GM10847 (cell line): Measurements from ENCODE around the gene MYO7B.

Experiments used
- POLR2A ChIP-seq: IDR thresholded peaks from 2 replicates; pipeline ENCODE4 v1.6.1; 2011; ENCODE audit not compliant: insufficient read length; ENCODE audit errors: extremely low read depth

Gene MYO7B

DNA sequence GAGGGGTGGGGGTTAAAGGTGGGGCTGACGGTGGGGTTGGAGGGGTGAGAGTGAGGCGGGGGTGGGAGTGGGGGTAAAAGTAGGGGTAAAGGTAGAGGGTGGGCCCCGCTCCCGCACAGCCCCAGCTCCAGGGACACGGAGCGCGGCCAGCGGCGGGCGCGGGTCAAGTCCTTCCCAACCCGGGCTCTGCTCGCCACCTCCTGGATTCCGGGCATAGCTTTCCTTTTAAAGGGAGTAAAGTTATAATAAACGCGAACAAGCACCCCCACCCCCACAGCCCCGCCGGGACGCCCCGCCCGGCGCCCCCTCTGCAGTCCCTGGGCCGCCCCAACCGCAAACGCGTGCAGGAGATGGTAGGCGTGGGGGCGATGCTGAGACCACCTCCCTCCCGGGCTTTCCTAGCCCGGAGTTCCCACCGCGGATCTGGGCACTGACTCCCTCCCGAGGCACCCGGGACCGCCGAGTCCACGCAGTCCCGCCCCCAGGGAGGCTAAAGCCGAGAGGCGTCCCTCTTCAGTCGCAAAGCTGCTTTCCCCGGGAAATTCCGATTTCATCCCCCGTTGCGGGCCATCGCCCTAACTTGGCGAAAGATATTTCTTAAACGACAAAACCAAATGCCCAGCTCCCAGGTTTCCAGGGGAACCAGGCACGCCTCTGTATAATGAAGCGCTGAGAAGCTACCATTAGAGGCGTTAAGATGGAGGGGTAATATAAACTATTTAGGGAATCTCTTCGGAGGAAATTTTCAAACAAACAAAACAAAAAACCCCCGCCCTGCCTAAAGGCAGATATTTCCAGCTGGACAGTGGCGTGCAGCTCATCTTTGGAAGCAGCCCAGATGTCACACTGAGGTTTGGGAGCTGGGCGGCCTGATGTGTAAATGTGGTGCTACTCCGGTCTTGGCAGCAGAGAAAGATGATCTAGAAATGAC lies 140.1 kb downstream of the MYO7B start, which contains the start of gene LIMS2:
TSS of gene LIMS2 (minus strand) at position 200 of the 931 bp plus-strand sequence. CDS start 506 bp downstream, outside the sequence.
- no peak for TF ChIP-seq POLR2A

DNA sequence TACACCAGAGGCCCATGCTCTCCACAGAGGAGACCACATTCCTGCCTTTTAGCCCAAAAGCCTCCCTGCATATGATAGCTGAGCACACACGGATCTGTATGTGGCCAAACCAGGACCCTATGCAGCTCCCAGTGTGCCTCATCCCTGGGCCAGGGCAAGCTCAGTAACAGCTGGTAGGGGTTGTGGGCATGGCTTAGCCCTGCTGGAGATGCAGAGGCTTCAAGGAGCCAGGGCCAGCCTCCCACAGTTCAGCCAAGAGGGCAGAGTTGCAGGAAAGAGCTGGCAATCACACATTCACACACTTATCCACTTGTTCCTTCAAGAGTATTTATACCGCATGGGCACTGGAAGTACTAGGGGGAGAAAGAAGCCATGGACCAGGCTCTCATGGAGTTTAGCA lies 141.4 kb downstream of the MYO7B start:
- no peak for TF ChIP-seq POLR2A

DNA sequence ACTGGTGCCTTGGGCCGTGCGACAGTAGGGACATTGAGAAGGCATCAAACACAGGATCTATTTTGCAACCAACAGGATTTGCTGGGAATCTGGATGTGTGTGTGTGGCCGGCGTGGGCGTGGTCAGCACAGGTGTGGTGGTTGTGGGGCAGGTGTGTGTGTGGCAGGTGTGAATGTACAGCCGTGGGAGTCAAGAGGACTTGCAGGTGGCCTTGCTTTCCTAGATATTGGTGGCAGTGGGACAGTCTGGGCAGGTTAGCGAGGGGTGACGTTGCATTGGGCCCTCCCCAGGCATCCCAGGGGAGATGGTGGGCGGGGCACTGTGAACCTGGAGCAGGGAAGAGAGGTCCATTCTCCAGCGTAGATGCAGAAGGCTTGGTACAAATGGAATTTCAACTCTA lies 143.0 kb downstream of the MYO7B start:
- no peak for TF ChIP-seq POLR2A

DNA sequence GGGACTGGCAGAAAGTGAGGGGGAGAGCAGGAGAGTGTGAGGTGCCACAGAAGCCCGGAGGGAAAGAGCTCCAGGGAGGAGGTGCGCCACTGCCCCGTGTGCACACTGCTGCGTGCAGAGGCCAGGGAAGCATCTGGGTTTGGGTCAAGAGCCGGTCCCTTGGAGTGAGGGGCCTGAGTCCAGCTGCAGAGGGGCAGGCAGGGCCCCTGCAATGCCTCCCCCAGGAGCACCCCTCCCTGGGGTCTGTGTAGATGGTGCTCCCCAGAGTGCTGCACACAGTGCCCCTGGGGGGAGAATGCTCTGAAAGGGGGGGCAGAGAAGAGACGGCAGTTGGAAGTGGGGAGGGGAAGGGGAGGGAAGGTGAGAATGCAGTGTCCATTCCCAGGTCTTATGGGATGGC lies 143.5 kb downstream of the MYO7B start:
- TF ChIP-seq POLR2A: no peak

DNA sequence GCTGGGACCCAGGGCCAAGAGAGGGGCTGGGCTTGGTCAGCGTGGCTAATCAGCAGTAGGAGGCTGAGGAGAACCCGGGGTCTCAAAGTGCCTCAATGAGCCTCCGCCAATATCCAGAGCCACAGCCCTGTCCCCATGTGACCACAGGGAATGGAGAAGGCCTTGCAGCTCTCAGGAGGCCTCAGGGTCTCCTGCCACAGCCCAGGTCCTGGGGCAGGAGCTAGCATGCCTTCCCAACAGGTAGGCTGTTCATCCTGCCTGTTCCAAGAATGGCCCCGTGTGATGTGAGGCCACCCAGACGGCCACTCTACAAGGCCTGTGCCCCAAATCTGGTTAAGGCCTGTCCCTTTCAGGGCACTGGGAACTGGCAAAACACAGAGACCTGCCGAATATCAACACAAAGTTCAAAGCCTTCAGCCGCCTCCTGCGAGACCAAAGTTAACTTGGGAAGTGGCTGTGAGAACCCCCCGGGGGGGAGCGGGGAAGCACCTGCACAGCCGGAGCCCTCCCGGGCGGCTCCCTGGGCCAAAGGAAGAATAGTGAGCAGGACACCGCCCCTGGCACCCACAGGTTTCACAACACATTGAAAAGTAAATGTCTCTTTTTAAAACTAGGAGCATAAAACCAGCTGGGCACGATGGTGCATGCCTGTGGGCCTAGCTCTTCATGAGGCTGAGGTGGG lies 144.3 kb downstream of the MYO7B start:
- TF ChIP-seq POLR2A: no peak

DNA sequence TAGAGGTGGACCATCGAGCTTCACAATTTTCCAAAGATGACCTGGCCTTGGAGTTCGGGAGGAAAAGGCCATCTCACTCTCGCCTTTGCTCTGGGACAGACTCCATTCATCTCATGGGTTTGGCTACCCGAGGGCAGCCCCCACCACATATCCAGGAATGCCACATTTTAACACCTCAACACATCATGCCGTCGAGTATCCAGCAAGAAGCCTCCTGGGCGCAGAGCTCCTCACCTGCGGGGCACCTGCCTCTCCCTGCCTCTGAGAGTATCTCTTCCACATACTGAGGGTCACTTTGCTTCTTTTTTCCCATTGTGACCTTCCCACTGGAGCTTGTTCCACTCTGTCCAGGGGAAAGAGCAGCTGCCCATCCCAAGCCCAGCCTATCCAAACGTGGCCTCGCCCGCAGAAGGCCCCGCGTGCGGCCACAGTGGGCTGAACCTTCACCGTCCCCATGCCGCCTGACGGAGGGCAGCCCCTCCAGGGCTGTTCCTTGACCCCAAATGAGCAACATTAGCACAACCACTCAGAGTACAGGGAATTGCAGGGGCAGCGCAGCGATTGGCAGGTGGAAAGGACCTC lies 145.3 kb downstream of the MYO7B start:
- TF ChIP-seq POLR2A: no peak

DNA sequence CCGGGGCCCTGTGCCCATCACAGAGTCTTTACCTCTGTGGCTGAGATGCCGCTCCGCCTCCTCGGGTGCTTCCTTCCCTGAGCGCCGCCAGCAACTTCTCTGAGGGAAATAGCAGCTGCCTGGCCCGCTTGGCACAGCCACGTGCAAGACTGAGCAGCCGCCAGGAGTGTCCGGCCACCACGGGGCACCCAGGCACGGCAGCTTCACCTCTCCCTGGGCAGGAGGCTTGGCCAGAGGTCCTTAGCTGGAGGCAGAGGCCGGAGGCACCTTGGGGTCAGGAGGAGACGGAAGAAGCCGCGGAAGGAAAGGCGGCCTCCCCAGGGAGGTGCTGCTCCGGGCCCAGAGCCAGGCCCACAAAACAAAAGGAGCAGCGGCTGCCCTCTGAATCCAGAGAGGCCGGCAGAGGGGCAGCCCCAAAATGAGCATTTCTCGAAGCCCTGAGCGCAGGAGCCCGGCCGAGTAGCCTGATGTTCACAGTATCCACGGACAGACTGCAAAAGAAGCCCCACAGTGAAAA lies 145.9 kb downstream of the MYO7B start:
- TF ChIP-seq POLR2A: no peak

DNA sequence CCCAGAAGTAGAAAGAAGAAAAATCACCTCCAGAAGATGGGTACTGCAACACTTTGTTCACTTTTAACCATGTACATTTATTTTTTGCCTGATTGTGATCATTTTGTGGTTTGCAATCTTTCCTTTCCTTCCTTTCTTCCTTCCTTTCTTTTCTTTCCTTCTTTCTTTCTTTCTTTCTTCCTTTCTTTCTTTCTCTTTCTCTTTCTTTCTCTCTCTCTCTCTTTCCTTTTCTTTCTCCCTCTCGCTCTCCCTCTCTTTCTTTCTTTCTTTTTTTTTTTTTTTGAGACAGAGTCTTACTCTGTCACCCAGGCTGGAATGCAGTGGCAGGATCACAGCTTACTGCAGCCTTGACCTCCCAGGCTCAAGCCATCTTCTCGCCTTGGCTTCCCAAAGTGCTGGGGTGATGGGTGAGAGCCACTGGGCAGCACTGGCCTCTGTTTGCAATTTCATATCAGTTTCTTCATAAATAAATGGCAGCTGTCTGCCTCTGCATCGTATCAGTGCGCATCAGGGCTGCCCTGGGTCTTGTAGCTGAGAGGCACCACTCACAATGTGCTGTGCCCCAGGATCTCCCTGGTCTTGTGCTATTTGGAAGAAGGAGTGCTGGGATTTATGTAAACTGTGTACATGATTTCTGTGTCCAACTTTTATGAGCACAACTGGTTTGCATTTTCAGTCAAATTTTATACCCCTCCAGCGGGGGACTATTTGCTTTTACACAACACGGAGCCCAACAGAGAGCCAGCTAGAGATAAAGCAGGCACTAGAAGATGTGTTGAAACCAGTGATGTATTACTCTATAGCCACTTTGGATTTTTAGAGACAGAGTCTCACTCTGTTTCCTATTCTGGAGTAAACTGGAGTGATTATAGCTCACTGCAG lies 146.7 kb downstream of the MYO7B start:
- TF ChIP-seq POLR2A: no peak

DNA sequence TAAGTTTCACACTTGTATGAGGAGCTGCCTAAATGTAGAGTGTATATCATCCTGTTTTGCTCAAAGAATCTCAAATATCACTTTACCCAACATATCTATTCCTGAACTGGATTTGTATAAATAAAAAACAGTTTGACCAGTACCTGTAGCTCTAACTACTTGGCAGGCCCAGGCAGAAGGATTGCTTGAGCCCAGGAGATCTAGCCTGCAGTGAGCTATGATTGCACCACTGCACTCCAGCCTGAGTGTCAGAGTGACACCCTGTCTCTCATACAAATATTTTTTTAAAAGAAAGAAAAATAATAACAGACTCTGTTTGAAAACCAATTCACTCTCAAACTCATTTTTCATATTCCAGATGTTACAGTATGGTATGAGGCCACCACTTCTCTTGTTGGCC lies 147.6 kb downstream of the MYO7B start:
- TF ChIP-seq POLR2A: no peak

DNA sequence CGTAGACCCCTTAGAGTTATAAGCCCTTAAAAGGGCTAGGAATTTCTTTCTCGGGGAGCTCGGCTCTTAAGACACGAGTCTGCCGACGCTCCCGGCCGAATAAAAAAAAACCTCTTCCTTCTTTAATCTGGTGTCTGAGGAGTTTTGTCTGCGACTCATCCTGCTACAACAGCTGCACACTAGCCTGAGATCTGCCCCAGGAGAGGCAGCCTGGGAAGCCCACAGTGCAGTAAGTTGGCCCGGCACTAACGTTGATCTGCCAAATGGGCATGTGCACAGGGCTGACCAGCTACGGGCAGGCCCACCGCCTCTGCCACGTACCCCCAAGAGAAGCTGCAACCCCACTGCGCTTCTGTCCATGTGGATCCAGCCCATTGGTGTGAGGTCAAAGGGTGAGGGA lies 148.3 kb downstream of the MYO7B start:
- no peak for TF ChIP-seq POLR2A

DNA sequence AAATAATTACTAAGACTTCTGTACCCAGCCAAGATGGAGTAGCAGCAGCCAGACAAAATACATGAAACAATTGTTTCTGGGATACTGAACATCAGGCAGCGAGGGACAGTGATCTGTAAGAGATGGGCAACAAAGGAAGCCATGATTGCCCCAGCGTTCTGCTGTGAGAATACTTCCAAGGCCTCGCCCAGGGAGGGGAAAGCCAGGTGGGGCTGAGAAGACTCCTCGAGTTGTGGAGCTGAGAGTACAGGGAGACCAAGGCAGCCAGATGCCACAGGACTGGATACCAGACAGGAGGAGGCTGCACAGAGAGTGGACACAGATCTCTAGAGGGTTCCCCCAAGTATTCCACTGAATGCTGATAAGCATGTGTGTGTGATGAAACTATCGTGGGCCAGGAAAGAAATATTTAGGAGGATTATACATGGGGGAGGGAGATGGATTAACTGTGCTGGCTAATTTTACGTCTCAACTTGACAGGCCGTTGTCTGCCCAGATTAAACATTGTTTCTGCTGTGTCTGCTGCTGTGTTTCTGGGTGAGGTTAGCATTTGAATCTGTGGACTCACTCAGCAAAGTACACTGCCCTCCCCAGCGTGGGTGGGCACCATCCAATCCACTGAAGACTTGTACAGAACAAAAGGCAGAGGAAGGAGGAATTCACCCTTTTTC lies 150.1 kb downstream of the MYO7B start:
- no peak for TF ChIP-seq POLR2A
